A673 (cell line): Measurements from ENCODE around the gene PTBP1. TPM values are rescaled to one million over a fixed set of nuclear protein-coding genes. Genes with fewer than 3 reads are reported as not detected.
A peak's percentile ranks its signal among the peaks of the same experiment; 100 is the strongest.

ENCODE experiments used
- BruUV-seq: library from RNA; stranded (reverse); fragments of 400-500 nt; replicated peaks from 2 replicates; lab custom pipeline; 2021; lab: Mats Ljungman, UMichigan
- CTCF ChIA-PET: fragments of 300-600 bp; sonication (Branson Sonifier 250); formaldehyde crosslinking; loops from one replicate; lab custom pipeline; 2022; ENCODE audit warnings: antibody characterized with exemption; lab: Charles Lee
- POLR2A ChIA-PET: fragments of 300-600 bp; sonication (Branson Sonifier 250); formaldehyde crosslinking; loops from one replicate; lab custom pipeline; 2022; ENCODE audit warnings: antibody characterized with exemption; ENCODE audit not compliant: low non-redundant PET; lab: Charles Lee
- DNase-seq: peaks from one replicate; pipeline ENCODE4 v3.0.0-alpha.2; 2015; ENCODE audit warnings: low spot score
- H3K27ac ChIP-seq: fragments of 200-600 bp; sonication (generic); 2 replicates; pipeline ENCODE4 v1.5.1; 2016; ENCODE audit warnings: mixed run types, low read depth, mild to moderate bottlenecking, mixed read lengths, antibody characterized with exemption, low read length; ENCODE audit not compliant: poor library complexity, severe bottlenecking
- H3K27me3 ChIP-seq: fragments of 200-600 bp; sonication (generic); replicated peaks from 2 replicates; pipeline ENCODE4 v1.6.1; 2017; ENCODE audit warnings: mixed run types, low read depth, mild to moderate bottlenecking, mixed read lengths, antibody characterized with exemption, low read length; ENCODE audit not compliant: insufficient read depth, poor library complexity
- H3K36me3 ChIP-seq: fragments of 200-600 bp; sonication (generic); 2 replicates; pipeline ENCODE4 v1.6.1; 2016; ENCODE audit warnings: mixed run types, mild to moderate bottlenecking, mixed read lengths, antibody characterized with exemption, low read length; ENCODE audit not compliant: insufficient read depth, poor library complexity, severe bottlenecking
- H3K4me1 ChIP-seq: fragments of 200-600 bp; sonication (generic); 2 replicates; pipeline ENCODE4 v1.6.1; 2017; ENCODE audit warnings: mixed run types, mild to moderate bottlenecking, mixed read lengths, antibody characterized with exemption, low read length; ENCODE audit not compliant: insufficient read depth, poor library complexity, severe bottlenecking
- H3K4me3 ChIP-seq: fragments of 200-600 bp; sonication (generic); 2 replicates; pipeline ENCODE4 v1.5.1; 2016; ENCODE audit warnings: low read depth, mixed run types, mild to moderate bottlenecking, mixed read lengths, low read length; ENCODE audit not compliant: poor library complexity, severe bottlenecking
- H3K9me3 ChIP-seq: fragments of 200-600 bp; sonication (generic); 2 replicates; pipeline ENCODE4 v1.6.1; 2016; ENCODE audit warnings: mixed run types, low read depth, mild to moderate bottlenecking, mixed read lengths, antibody characterized with exemption, low read length; ENCODE audit not compliant: poor library complexity, severe bottlenecking
- CTCF ChIP-seq: fragments of 300-800, 200-600 bp; sonication (generic); conservative IDR thresholded peaks from 2 replicates; pipeline ENCODE4 v1.5.1; 2017; ENCODE audit warnings: low read depth, mild to moderate bottlenecking, antibody characterized with exemption, low read length, moderate library complexity, mixed read lengths
- EZH2 ChIP-seq: fragments of 200-600 bp; sonication (generic); IDR thresholded peaks from 2 replicates; pipeline ENCODE4 v1.6.1; 2017; ENCODE audit warnings: borderline replicate concordance, low read depth, mild to moderate bottlenecking, mixed read lengths, antibody characterized with exemption, low read length; ENCODE audit not compliant: poor library complexity, severe bottlenecking
- intact Hi-C: fragments of 100-400 bp; cut with micrococcal nuclease; formaldehyde crosslinking; loops from one replicate; pipeline ENCODE4 v1.10.0; 2022; ENCODE audit not compliant: unreplicated experiment
- total RNA-seq: library from RNA; stranded (reverse); gene quantifications from 2 replicates; pipeline ENCODE4 v1.2.3, GENCODE V29; 2021

Gene PTBP1
- total RNA-seq, 1 experiment from 2014 or later, result 800 TPM

DNA sequence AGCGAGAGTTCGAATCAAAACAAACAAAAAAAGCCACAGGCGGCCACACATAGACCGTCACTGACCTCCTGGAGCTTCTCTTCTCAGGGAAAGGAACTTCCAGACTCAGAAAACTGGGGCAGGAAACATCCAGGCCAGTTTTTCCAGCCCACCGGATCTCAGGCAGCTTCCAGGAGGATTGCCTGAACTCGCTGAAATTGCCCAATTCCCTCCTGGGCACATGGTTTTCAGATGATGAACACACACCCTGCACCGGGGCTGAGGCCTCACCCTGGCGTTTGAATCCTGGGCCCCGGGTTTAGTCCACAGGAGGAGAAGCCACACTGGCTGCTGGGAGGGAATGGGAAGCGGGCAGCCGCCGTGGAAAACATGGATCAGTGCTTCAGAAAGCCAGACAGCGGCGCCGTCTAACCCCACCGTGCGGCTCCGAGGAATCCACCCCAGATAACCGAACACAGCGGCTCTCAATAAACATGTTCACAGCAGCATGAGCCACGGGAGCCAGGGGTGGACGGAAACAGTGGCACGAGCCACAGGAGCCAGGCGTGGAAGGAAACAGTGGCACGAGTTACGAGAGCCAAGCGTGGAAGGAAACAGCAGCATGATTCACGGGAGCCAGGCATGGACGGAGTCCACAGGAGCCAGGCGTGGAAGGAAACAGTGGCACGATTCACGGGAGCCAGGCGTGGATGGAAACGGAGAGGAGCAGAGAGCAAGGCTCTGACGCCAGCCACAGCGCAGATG, 18.2 kb upstream of the PTBP1 start:
- BruUV-seq, result no TSS peak
- CTCF ChIA-PET, result no interaction called here
- H3K9me3 ChIP-seq, result no peaks in the 10 kb centered on the region
- TF ChIP-seq CTCF, result no peak
- TF ChIP-seq EZH2, result no peak
- peaks cover 3% of the 10 kb centered on the region for H3K4me1 ChIP-seq
- H3K27ac ChIP-seq, result no peak overlapping the region
- no peak overlapping the region for H3K4me3 ChIP-seq
- H3K27me3 ChIP-seq, result no peaks in the 10 kb centered on the region
- intact Hi-C loops, result no loop called here
- POLR2A ChIA-PET, result no interaction called here
- DNase-seq, result peak; percentile 68
- no peaks in the 10 kb centered on the region for H3K36me3 ChIP-seq

DNA sequence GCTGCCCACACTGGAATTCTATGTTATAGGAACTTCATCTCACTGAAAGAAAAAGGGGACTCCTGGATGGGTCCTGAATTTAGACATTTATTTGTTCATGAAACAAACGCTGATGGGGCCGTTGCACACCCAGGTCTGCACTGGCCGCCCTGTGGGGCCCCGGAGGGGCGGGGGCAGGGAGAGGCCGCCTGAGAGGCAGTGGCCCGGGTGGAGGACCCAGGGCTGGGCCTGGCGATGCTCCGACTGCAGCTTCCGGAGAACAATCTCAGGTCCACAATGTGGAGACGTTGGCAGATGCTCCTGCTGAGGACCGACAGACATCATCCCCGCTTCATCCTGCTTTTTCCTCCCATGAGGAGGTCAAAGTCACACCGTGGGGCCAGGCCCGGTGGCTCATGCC, 16.3 kb upstream of the PTBP1 start:
- Histone ChIP-seq H3K9me3 (no peaks in the 10 kb centered on the region), H3K4me1 (peaks cover 3% of the 10 kb centered on the region), H3K27ac (no peak overlapping the region), H3K27me3 (no peaks in the 10 kb centered on the region), H3K4me3 (no peak overlapping the region), H3K36me3 (no peaks in the 10 kb centered on the region)
- TF ChIP-seq EZH2 (no peak), CTCF (no peak)
- DNase-seq, result no peak
- CTCF ChIA-PET, result no interaction called here
- no TSS peak for BruUV-seq
- intact Hi-C loops, result no loop called here
- POLR2A ChIA-PET, result interaction anchor here (0.5 kb wide), 1 partner anchor 100 kb away, joined by 9 read pairs; no protein-coding TSS in a partner anchor

DNA sequence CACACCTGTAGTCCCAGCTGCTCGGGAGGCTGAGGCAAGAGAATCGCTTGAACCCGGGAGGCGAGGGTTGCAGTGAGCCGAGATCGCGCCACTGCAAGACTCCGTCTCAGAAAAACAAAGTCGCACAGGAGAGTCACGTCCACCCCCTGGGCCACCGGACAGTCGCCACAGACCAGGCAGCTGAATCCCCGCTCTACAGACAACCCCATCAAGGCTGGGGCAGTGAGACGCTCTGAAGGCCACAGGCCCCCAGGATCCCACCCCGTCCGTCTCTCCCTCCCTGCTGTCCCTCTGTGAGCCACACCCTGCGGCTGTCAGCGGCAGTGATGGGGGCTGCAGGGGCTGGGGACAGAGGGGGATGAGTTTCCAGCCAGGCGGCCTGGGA, 15.5 kb upstream of the PTBP1 start:
- no TSS peak for BruUV-seq
- intact Hi-C loops, result no loop called here
- no peak for TF ChIP-seq EZH2
- no peak for TF ChIP-seq CTCF
- H3K36me3 ChIP-seq, result no peaks in the 10 kb centered on the region
- peaks cover 3% of the 10 kb centered on the region for H3K4me1 ChIP-seq
- no peaks in the 10 kb centered on the region for H3K27me3 ChIP-seq
- ChIA-PET CTCF (no interaction called here), POLR2A (interaction anchor here (0.5 kb wide), 1 partner anchor 11 kb away, joined by 6 read pairs; no protein-coding TSS in a partner anchor)
- no peak overlapping the region for H3K4me3 ChIP-seq
- DNase-seq, result no peak
- no peaks in the 10 kb centered on the region for H3K9me3 ChIP-seq
- H3K27ac ChIP-seq, result no peak overlapping the region
